OCI-LY7 (cell line): ENCODE data around the gene CNTN4. TPM values are rescaled to one million over a fixed set of nuclear protein-coding genes. Genes with fewer than 3 reads are reported as not detected.

Source experiments
- BruUV-seq: library from RNA; stranded (reverse); fragments of 400-500 nt; replicated peaks from 2 replicates; lab custom pipeline; 2021; lab: Mats Ljungman, UMichigan
- CTCF ChIA-PET: fragments of 300-600 bp; sonication (Branson Sonifier 250); formaldehyde crosslinking; loops from one replicate; lab custom pipeline; 2022; ENCODE audit warnings: antibody characterized with exemption; ENCODE audit not compliant: unreplicated experiment; lab: Charles Lee
- POLR2A ChIA-PET: fragments of 300-600 bp; sonication (Branson Sonifier 250); formaldehyde crosslinking; loops from one replicate; lab custom pipeline; 2022; ENCODE audit warnings: antibody characterized with exemption; lab: Charles Lee
- DNase-seq: peaks from one replicate; pipeline ENCODE4 v3.0.0-alpha.2; 2015; ENCODE audit warnings: low spot score
- H2AFZ ChIP-seq: fragments of 200-600 bp; sonication (generic), shearing (Covaris generic); 2 replicates; pipeline ENCODE4 v1.6.1; 2014; ENCODE audit warnings: mild to moderate bottlenecking, antibody characterized with exemption, low read length, moderate library complexity
- H3K27ac ChIP-seq: fragments of 200-600 bp; sonication (generic); 2 replicates; pipeline ENCODE4 v1.5.1; 2014; ENCODE audit warnings: mixed run types, low read depth, mild to moderate bottlenecking, moderate library complexity, low read length, inconsistent platforms; ENCODE audit not compliant: poor library complexity, severe bottlenecking
- H3K36me3 ChIP-seq: fragments of 200-600 bp; sonication (generic); 2 replicates; pipeline ENCODE4 v1.6.1; 2014; ENCODE audit warnings: mild to moderate bottlenecking, antibody characterized with exemption, low read length, moderate library complexity, mixed read lengths; ENCODE audit not compliant: insufficient read depth
- H3K4me1 ChIP-seq: fragments of 200-600 bp; sonication (generic); 2 replicates; pipeline ENCODE4 v1.5.1; 2014; ENCODE audit warnings: mild to moderate bottlenecking, low read length; ENCODE audit not compliant: insufficient read depth, poor library complexity, severe bottlenecking
- H3K4me2 ChIP-seq: fragments of 200-600 bp; sonication (generic); 2 replicates; pipeline ENCODE4 v1.6.1; 2014; ENCODE audit warnings: mild to moderate bottlenecking, low read length
- H3K4me3 ChIP-seq: fragments of 200-600 bp; sonication (generic); 2 replicates; pipeline ENCODE4 v1.5.1; 2014; ENCODE audit warnings: mild to moderate bottlenecking, low read depth, low read length; ENCODE audit not compliant: poor library complexity, severe bottlenecking
- H3K79me2 ChIP-seq: fragments of 200-600 bp; sonication (generic); 2 replicates; pipeline ENCODE4 v1.6.1; 2016; ENCODE audit warnings: low read depth, mild to moderate bottlenecking, low read length, moderate library complexity, mixed read lengths; ENCODE audit not compliant: insufficient read depth
- H3K9me2 ChIP-seq: fragments of 200-600 bp; sonication (generic); 2 replicates; pipeline ENCODE4 v1.6.1; 2016; ENCODE audit warnings: mild to moderate bottlenecking, low read length, mixed read lengths; ENCODE audit not compliant: insufficient read depth
- H3K9me3 ChIP-seq: fragments of 200-600 bp; sonication (generic); 2 replicates; pipeline ENCODE4 v1.6.1; 2014; ENCODE audit warnings: mild to moderate bottlenecking, mixed run types, low read length, mixed read lengths
- H4K20me1 ChIP-seq: fragments of 200-600 bp; sonication (generic); 2 replicates; pipeline ENCODE4 v1.6.1; 2014; ENCODE audit warnings: mild to moderate bottlenecking, antibody characterized with exemption, low read length, moderate library complexity, mixed read lengths; ENCODE audit not compliant: insufficient read depth
- CTCF ChIP-seq: fragments of 200-600 bp; sonication (generic); conservative IDR thresholded peaks from 2 replicates; pipeline ENCODE4 v1.5.1; 2014; ENCODE audit warnings: mild to moderate bottlenecking, antibody characterized with exemption, low read length, moderate library complexity, mixed read lengths
- EZH2phosphoT487 ChIP-seq: fragments of 200-600 bp; sonication (generic); IDR thresholded peaks from 2 replicates; pipeline ENCODE4 v1.6.1; 2018; ENCODE audit warnings: low read depth, borderline replicate concordance, mild to moderate bottlenecking, mixed run types, antibody characterized with exemption, low read length, moderate library complexity, mixed read lengths
- intact Hi-C: fragments of 100-400 bp; cut with micrococcal nuclease; formaldehyde crosslinking; loops from one replicate; pipeline ENCODE4 v1.10.0; 2022; ENCODE audit not compliant: unreplicated experiment
- total RNA-seq, 2 experiments: library from RNA; depleted of rRNA in 1 of 2; stranded (reverse); fragments of >200 nt in 1 of 2; shearing (Covaris generic) in 1 of 2; gene quantifications; 2 replicates each; pipeline ENCODE4 v1.2.3, GENCODE V29; 2014 to 2022

CNTN4 gene
- total RNA-seq, 2 experiments from 2014 or later: not detected

GRCh38 chr3:2863127-2863526 lies 764.5 kb downstream of the CNTN4 start:
- H3K9me3 ChIP-seq: no peaks in the 10 kb centered on the region
- no TSS peak for BruUV-seq
- no peaks in the 10 kb centered on the region for H3K79me2 ChIP-seq
- H3K4me2 ChIP-seq: no peak overlapping the region
- TF ChIP-seq EZH2phosphoT487 (no peak), CTCF (no peak)
- ChIA-PET CTCF (no interaction called here), POLR2A (interaction anchor here (0.6 to 0.7 kb wide), 2 partner anchors 555 to 917 kb away, joined by 3 to 14 read pairs; no protein-coding TSS in a partner anchor)
- H3K36me3 ChIP-seq: no peaks in the 10 kb centered on the region
- H3K4me3 ChIP-seq: no peak overlapping the region
- no peaks in the 10 kb centered on the region for H3K4me1 ChIP-seq
- H3K9me2 ChIP-seq: no peaks in the 10 kb centered on the region
- no peak overlapping the region for H2AFZ ChIP-seq
- no peak overlapping the region for H3K27ac ChIP-seq
- no peaks in the 10 kb centered on the region for H4K20me1 ChIP-seq
- no peak for DNase-seq
- intact Hi-C loops: no loop called here

GRCh38 chr3:2869905-2870304 lies 771.2 kb downstream of the CNTN4 start:
- H4K20me1 ChIP-seq: no peaks in the 10 kb centered on the region
- no peak overlapping the region for H3K4me3 ChIP-seq
- ChIA-PET POLR2A (interaction anchor here (0.6 kb wide), 1 partner anchor 55 kb away, joined by 3 read pairs; no protein-coding TSS in a partner anchor), CTCF (no interaction called here)
- H3K27ac ChIP-seq: no peak overlapping the region
- no peak overlapping the region for H2AFZ ChIP-seq
- BruUV-seq: no TSS peak
- H3K9me3 ChIP-seq: no peaks in the 10 kb centered on the region
- no peaks in the 10 kb centered on the region for H3K4me1 ChIP-seq
- TF ChIP-seq EZH2phosphoT487 (no peak), CTCF (no peak)
- intact Hi-C loops: no loop called here
- no peaks in the 10 kb centered on the region for H3K79me2 ChIP-seq
- DNase-seq: no peak
- H3K36me3 ChIP-seq: no peaks in the 10 kb centered on the region
- no peak overlapping the region for H3K4me2 ChIP-seq
- no peaks in the 10 kb centered on the region for H3K9me2 ChIP-seq

GRCh38 chr3:2870724-2871333 lies 772.2 kb downstream of the CNTN4 start:
- no peaks in the 10 kb centered on the region for H3K9me2 ChIP-seq
- no peaks in the 10 kb centered on the region for H4K20me1 ChIP-seq
- no peak overlapping the region for H3K4me2 ChIP-seq
- no peak for TF ChIP-seq EZH2phosphoT487
- TF ChIP-seq CTCF: no peak
- POLR2A ChIA-PET: no interaction called here
- H3K4me1 ChIP-seq: no peaks in the 10 kb centered on the region
- intact Hi-C loops: no loop called here
- CTCF ChIA-PET: no interaction called here
- no peak for DNase-seq
- H3K36me3 ChIP-seq: no peaks in the 10 kb centered on the region
- H2AFZ ChIP-seq: no peak overlapping the region
- no peaks in the 10 kb centered on the region for H3K79me2 ChIP-seq
- H3K9me3 ChIP-seq: no peaks in the 10 kb centered on the region
- BruUV-seq: no TSS peak
- H3K27ac ChIP-seq: no peak overlapping the region
- H3K4me3 ChIP-seq: no peak overlapping the region
